ENCODE measurements around the gene NETO1.

Gene NETO1

DNA sequence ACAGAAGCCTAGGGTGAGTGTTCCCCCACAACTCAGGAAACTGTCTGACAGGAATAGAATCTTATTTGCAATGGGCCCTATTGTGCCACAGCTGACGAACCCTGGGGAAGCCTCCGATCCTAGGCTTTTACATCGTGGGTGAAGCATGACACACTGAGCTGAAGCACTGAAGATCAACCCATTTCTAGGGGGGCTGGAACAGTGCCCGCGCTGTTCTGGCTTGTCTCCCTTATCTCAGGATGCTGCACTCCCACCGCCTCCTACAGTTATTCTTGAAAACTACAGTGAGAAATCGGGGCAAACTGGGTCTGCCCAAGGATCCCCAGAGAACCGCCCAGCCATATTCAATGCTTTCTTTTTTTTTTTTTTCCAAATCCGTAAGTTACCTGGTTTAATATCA, 41.1 kb downstream of the NETO1 start:
- DNase-seq (ENCODE audit: low spot score), result no peak
- TF ChIP-seq, protein P1, sequence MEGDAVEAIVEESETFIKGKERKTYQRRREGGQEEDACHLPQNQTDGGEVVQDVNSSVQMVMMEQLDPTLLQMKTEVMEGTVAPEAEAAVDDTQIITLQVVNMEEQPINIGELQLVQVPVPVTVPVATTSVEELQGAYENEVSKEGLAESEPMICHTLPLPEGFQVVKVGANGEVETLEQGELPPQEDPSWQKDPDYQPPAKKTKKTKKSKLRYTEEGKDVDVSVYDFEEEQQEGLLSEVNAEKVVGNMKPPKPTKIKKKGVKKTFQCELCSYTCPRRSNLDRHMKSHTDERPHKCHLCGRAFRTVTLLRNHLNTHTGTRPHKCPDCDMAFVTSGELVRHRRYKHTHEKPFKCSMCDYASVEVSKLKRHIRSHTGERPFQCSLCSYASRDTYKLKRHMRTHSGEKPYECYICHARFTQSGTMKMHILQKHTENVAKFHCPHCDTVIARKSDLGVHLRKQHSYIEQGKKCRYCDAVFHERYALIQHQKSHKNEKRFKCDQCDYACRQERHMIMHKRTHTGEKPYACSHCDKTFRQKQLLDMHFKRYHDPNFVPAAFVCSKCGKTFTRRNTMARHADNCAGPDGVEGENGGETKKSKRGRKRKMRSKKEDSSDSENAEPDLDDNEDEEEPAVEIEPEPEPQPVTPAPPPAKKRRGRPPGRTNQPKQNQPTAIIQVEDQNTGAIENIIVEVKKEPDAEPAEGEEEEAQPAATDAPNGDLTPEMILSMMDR (IDR thresholded peaks at IDR 0.05), result no peak
- Histone ChIP-seq H3K4me3 (no peak overlapping the region), H3K27ac (no peak overlapping the region)

GRCh38 chr18:72823345-72823744, 44.4 kb downstream of the NETO1 start:
- TF ChIP-seq, protein P1 (IDR thresholded peaks at IDR 0.05), result no peak
- no peak overlapping the region for H3K4me3 ChIP-seq
- DNase-seq (ENCODE audit: low spot score), result no peak
- H3K27ac ChIP-seq, result no peak overlapping the region

- Histone ChIP-seq H3K27ac (no peak overlapping the region), H3K4me3 (no peak overlapping the region)
- TF ChIP-seq, protein P1 (IDR thresholded peaks at IDR 0.05), result no peak
- no peak for DNase-seq (ENCODE audit: low spot score)
Measured at GRCh38 chr18:72822202-72822601, 45.6 kb downstream of the NETO1 start.

GRCh38 chr18:72820571-72820970, 47.2 kb downstream of the NETO1 start:
- no peak overlapping the region for H3K4me3 ChIP-seq
- H3K27ac ChIP-seq, result no peak overlapping the region
- TF ChIP-seq, protein P1 (IDR thresholded peaks at IDR 0.05), result no peak
- no peak for DNase-seq (ENCODE audit: low spot score)

- DNase-seq (ENCODE audit: low spot score), result no peak
- TF ChIP-seq, protein P1 (IDR thresholded peaks at IDR 0.05), result no peak
- Histone ChIP-seq H3K4me3 (no peak overlapping the region), H3K27ac (no peak overlapping the region)
Measured at GRCh38 chr18:72819050-72819449, 48.7 kb downstream of the NETO1 start.

GRCh38 chr18:72811047-72811446, 56.7 kb downstream of the NETO1 start:
- TF ChIP-seq, protein P1 (IDR thresholded peaks at IDR 0.05), result no peak
- no peak overlapping the region for H3K27ac ChIP-seq
- H3K4me3 ChIP-seq, result no peak overlapping the region
- DNase-seq (ENCODE audit: low spot score), result no peak

DNA sequence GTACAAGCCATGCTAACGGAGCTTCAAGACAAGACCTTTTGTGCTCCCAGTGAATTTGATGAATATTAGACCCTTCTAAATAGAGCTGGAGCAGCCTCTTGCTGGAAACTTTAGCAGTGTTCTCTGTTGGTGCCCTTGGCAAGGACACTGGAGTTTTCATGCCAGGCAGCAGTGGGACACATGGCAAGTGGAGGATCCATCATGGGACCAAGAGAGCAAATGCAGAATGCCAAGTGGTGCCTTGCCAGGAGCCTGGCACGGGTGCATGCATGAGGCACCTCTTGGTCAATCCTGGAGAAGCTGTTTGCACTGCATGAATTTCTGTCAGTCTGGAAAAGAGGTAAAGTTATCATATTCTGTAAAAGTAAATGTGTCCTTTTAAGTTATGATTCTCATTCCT, 59.1 kb downstream of the NETO1 start:
- TF ChIP-seq, protein P1 (IDR thresholded peaks at IDR 0.05), result no peak
- DNase-seq (ENCODE audit: low spot score), result no peak
- no peak overlapping the region for H3K27ac ChIP-seq
- H3K4me3 ChIP-seq, result no peak overlapping the region
